IMR-90 (cell line): ENCODE data around the gene ADGRL3.

ENCODE experiments used
- CEBPB ChIP-seq: IDR thresholded peaks from 2 replicates; pipeline ENCODE4 v1.6.1; 2012; ENCODE audit warnings: low read depth, low read length, improper control_type of control experiment
- ELK1 ChIP-seq: fragments of 150-350 bp; IDR thresholded peaks from 2 replicates; pipeline ENCODE4 v1.6.1; 2016; ENCODE audit warnings: low read depth, mild to moderate bottlenecking, low read length, moderate library complexity, borderline replicate concordance
- MAZ ChIP-seq: IDR thresholded peaks from 2 replicates; pipeline ENCODE4 v1.6.1; 2012; ENCODE audit warnings: low read depth, mild to moderate bottlenecking, low read length, improper control_type of control experiment, moderate library complexity, borderline replicate concordance
- MXI1 ChIP-seq: IDR thresholded peaks from 2 replicates; pipeline ENCODE4 v1.6.1; 2012; ENCODE audit warnings: low read depth, mild to moderate bottlenecking, low read length, moderate library complexity, borderline replicate concordance
- POLR2A ChIP-seq: IDR thresholded peaks from 2 replicates; pipeline ENCODE4 v1.6.1; 2012; ENCODE audit warnings: mild to moderate bottlenecking, low read depth, low read length
- RFX5 ChIP-seq: IDR thresholded peaks from 2 replicates; pipeline ENCODE4 v1.8.0; 2012; ENCODE audit warnings: low read depth, mild to moderate bottlenecking, low read length, moderate library complexity
- SMC3 ChIP-seq: fragments of 150-350 bp; IDR thresholded peaks from 2 replicates; pipeline ENCODE4 v1.6.1; 2016; ENCODE audit warnings: low read depth, mild to moderate bottlenecking, antibody characterized with exemption, low read length, moderate library complexity
- TF ChIP-seq, protein P1 (sequence below): conservative IDR thresholded peaks from 2 replicates; pipeline ENCODE4 v1.5.1; 2012; ENCODE audit warnings: mild to moderate bottlenecking, low read depth, low read length, improper control_type of control experiment

DNA sequence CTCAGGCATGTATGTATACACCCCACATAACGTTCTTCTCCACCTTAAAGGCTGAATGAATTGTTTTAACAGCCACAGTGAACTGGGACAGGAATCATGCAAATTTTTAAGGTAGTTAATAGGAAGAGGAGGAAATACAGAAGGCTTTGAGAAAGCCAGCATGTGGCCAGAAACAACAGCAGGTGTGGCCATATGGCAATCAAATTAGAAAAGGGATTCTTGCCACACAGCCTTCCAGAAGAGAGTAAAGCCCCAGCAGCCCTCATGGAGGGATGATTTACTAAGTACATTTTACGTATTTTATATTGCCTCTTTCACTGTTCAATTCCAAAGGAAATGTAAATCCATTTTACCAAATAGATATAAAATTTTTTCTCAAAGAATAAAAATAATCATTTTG is 792.2 kb downstream of the ADGRL3 start:
- TF ChIP-seq RFX5 (no peak), POLR2A (no peak), MXI1 (no peak), MAZ (no peak), SMC3 (no peak), ELK1 (no peak), CEBPB (no peak)
- TF ChIP-seq, protein P1, sequence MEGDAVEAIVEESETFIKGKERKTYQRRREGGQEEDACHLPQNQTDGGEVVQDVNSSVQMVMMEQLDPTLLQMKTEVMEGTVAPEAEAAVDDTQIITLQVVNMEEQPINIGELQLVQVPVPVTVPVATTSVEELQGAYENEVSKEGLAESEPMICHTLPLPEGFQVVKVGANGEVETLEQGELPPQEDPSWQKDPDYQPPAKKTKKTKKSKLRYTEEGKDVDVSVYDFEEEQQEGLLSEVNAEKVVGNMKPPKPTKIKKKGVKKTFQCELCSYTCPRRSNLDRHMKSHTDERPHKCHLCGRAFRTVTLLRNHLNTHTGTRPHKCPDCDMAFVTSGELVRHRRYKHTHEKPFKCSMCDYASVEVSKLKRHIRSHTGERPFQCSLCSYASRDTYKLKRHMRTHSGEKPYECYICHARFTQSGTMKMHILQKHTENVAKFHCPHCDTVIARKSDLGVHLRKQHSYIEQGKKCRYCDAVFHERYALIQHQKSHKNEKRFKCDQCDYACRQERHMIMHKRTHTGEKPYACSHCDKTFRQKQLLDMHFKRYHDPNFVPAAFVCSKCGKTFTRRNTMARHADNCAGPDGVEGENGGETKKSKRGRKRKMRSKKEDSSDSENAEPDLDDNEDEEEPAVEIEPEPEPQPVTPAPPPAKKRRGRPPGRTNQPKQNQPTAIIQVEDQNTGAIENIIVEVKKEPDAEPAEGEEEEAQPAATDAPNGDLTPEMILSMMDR: no peak
